Heart left ventricle (tissue), 13 donors: Measurements from ENCODE around the gene FUT2.

Source experiments
- CTCF ChIP-seq, 12 donors: fragments of 200-600 bp; sonication (generic) in 4 of 12; IDR thresholded peaks; one replicate each; pipeline versions ENCODE4 v1.5.0 to v1.8.0; 2018 to 2022; ENCODE audit warnings: antibody characterized with exemption in 12 of 12, mild to moderate bottlenecking in 5 of 12
- POLR2A ChIP-seq, 2 donors: fragments of 450-650 bp; IDR thresholded peaks; one replicate each; pipeline ENCODE4 v1.6.1; 2017; ENCODE audit warnings: antibody characterized with exemption in 2 of 2, mild to moderate bottlenecking in 2 of 2, moderate library complexity in 2 of 2
- donor health status: ischemic (EF 13 %, LVEDD 7.1; RV severe dilation, severe dysfunction).
- donor health status: DM: no; HTN: yes; CAD: no.
- donor health status: DM: no; HTN: no; CAD: no.
- donor health status: ischemic (EF 25% LVEDD 6.9; RV normal size, moderate dysfunction).
- donor health status: ischemic (EF 25% LVEDD 5.7; RV mildly dilated, moderate dysfunction).
- donor health status: ischemic (EF 35%, LVEDD 5.7; RV mildly dilated, moderate dysfunction).
- donor health status: nonischemic (EF 11% LVEDD 7.7; RV severe dilation, severe dysfunction).
- donor health status: DM: yes; HTN: yes; CAD: no.
- donor health status: PGD.
- donor health status: ischemic (EF 29% LVEDD 5.4; RV normal size, mild dysfunction).
- donor health status: nonischemic (EF 23%, LVEDD 6.1; RV moderate dilation, normal function).

- TF ChIP-seq CTCF (IDR thresholded peaks at IDR 0.05) (no peak), POLR2A (IDR thresholded peaks at IDR 0.05) (no peak)
Measured at GRCh38 chr19:48711106-48711662, 15.4 kb downstream of the FUT2 start.
